HEK293 (cell line): ENCODE results near the gene PLPP1.
"Not testable (repeated sequence)": the region's sequence is repeated elsewhere in the genome, so short reads cannot be mapped to it uniquely, and the experiment has no call there.

ENCODE experiments used
- CTCF ChIA-PET: fragments of 350-600 bp; formaldehyde crosslinking; extraction: SDS; loops from one replicate; lab custom pipeline; 2021; ENCODE audit warnings: antibody characterized with exemption; lab: Yijun Ruan, JAX
- POLR2A ChIA-PET: fragments of 300-600 bp; formaldehyde crosslinking; extraction: SDS; loops from one replicate; lab custom pipeline; 2020; ENCODE audit warnings: antibody characterized with exemption, inconsistent platforms; lab: Yijun Ruan, JAX
- H3K27ac ChIP-seq: fragments of 200-500 bp; sonication (Bioruptor generic); 2 replicates; pipeline ENCODE4 v1.5.1; 2014; ENCODE audit warnings: low read depth, low read length, control low read depth, inconsistent platforms; ENCODE audit errors: extremely low read depth
- H3K36me3 ChIP-seq, 2 experiments: fragments of 200-500 bp in 1 of 2; sonication (Bioruptor generic) in 1 of 2; 1 replicate in 1 of 2; 2 replicates in 1 of 2; pipeline ENCODE4 v1.5.1; 2014 to 2017; ENCODE audit warnings: inconsistent platforms in 2 of 2, low read length in 2 of 2; ENCODE audit not compliant: control insufficient read depth in 2 of 2, insufficient read depth in 1 of 2
- H3K4me1 ChIP-seq: fragments of 200-500 bp; sonication (Bioruptor generic); 2 replicates; pipeline ENCODE4 v1.5.1; 2014; ENCODE audit warnings: mild to moderate bottlenecking, low read length, inconsistent platforms; ENCODE audit not compliant: control insufficient read depth, insufficient read depth
- H3K4me3 ChIP-seq: 2 replicates; pipeline ENCODE4 v1.5.1; 2011; ENCODE audit warnings: low read depth, mild to moderate bottlenecking, control low read depth, low read length, moderate library complexity
- H3K9me3 ChIP-seq: fragments of 200-500 bp; sonication (Bioruptor generic); 2 replicates; pipeline ENCODE4 v1.5.1; 2014; ENCODE audit warnings: low read depth, low read length, inconsistent platforms; ENCODE audit not compliant: control insufficient read depth, insufficient read depth
- GLIS1 ChIP-seq: fragments of 450-650 bp; formaldehyde crosslinking; IDR thresholded peaks from 2 replicates; pipeline ENCODE4 v1.5.1; 2016; ENCODE audit warnings: missing biosample characterization, missing genetic modification characterization
- KLF1 ChIP-seq: fragments of 450-650 bp; formaldehyde crosslinking; IDR thresholded peaks from 2 replicates; pipeline ENCODE4 v1.5.1; 2016; ENCODE audit warnings: missing biosample characterization, missing genetic modification characterization
- KLF10 ChIP-seq: fragments of 450-650 bp; IDR thresholded peaks from 2 replicates; pipeline ENCODE4 v1.5.1; 2018; ENCODE audit warnings: missing biosample characterization, mild to moderate bottlenecking, missing genetic modification characterization
- OSR2 ChIP-seq: fragments of 450-650 bp; formaldehyde crosslinking; IDR thresholded peaks from 2 replicates; pipeline ENCODE4 v1.5.1; 2016; ENCODE audit warnings: missing biosample characterization, missing genetic modification characterization
- SP7 ChIP-seq: fragments of 450-650 bp; formaldehyde crosslinking; IDR thresholded peaks from 2 replicates; pipeline ENCODE4 v1.5.1; 2016; ENCODE audit warnings: missing biosample characterization, missing genetic modification characterization
- ZFP41 ChIP-seq: fragments of 450-650 bp; formaldehyde crosslinking; IDR thresholded peaks from 2 replicates; pipeline ENCODE4 v1.5.1; 2016; ENCODE audit warnings: missing biosample characterization, missing genetic modification characterization, borderline replicate concordance
- ZFP69B ChIP-seq: fragments of 450-650 bp; formaldehyde crosslinking; IDR thresholded peaks from 2 replicates; pipeline ENCODE4 v1.5.1; 2016; ENCODE audit warnings: missing biosample characterization, missing genetic modification characterization
- ZNF19 ChIP-seq: fragments of 450-650 bp; formaldehyde crosslinking; IDR thresholded peaks from 2 replicates; pipeline ENCODE4; 2016; ENCODE audit warnings: missing biosample characterization, missing genetic modification characterization, low read depth
- ZNF266 ChIP-seq: fragments of 450-650 bp; formaldehyde crosslinking; IDR thresholded peaks from 2 replicates; pipeline ENCODE4 v1.5.1; 2016; ENCODE audit warnings: missing biosample characterization, missing genetic modification characterization, low read depth
- ZNF341 ChIP-seq: fragments of 450-650 bp; formaldehyde crosslinking; IDR thresholded peaks from 2 replicates; pipeline ENCODE4; 2016; ENCODE audit warnings: low read depth, missing biosample characterization, missing genetic modification characterization
- ZNF423 ChIP-seq: fragments of 450-650 bp; formaldehyde crosslinking; IDR thresholded peaks from 2 replicates; pipeline ENCODE4 v1.5.1; 2016; ENCODE audit warnings: missing biosample characterization, missing genetic modification characterization
- TF ChIP-seq, protein P1 (sequence below): fragments of 450-650 bp; formaldehyde crosslinking; conservative IDR thresholded peaks from 2 replicates; pipeline ENCODE4 v1.5.1; 2016; ENCODE audit warnings: low read depth, missing biosample characterization, missing genetic modification characterization
- TF ChIP-seq, protein P2 (sequence below): fragments of 450-650 bp; formaldehyde crosslinking; IDR thresholded peaks from 2 replicates; pipeline ENCODE4 v1.5.1; 2016; ENCODE audit warnings: missing biosample characterization, missing genetic modification characterization

PLPP1 gene

GRCh38 chr5:55507574-55507973 is 27.2 kb downstream of the PLPP1 start (continued):
- TF ChIP-seq ZNF19, result no peak

GRCh38 chr5:55505711-55506110 is 29.1 kb downstream of the PLPP1 start:
- CTCF ChIA-PET, result interaction anchor here (0.6 kb wide), 1 partner anchor 46 kb away, joined by 3 read pairs; no protein-coding TSS in a partner anchor
- H3K9me3 ChIP-seq, H3K4me3 ChIP-seq, H3K36me3 ChIP-seq, H3K27ac ChIP-seq: not testable (repeated sequence)
- peaks cover 15% of the 10 kb centered on the region for H3K4me1 ChIP-seq
- POLR2A ChIA-PET, result interaction anchor here (0.6 kb wide), 1 partner anchor 119 kb away, joined by 3 read pairs; no protein-coding TSS in a partner anchor

GRCh38 chr5:55503917-55504316 is 30.8 kb downstream of the PLPP1 start:
- H3K36me3 ChIP-seq, POLR2A ChIA-PET, H3K4me3 ChIP-seq, CTCF ChIA-PET, H3K27ac ChIP-seq, H3K9me3 ChIP-seq: not testable (repeated sequence)
- TF ChIP-seq KLF1, result peak; percentile 97
- peaks cover 11% of the 10 kb centered on the region for H3K4me1 ChIP-seq

DNA sequence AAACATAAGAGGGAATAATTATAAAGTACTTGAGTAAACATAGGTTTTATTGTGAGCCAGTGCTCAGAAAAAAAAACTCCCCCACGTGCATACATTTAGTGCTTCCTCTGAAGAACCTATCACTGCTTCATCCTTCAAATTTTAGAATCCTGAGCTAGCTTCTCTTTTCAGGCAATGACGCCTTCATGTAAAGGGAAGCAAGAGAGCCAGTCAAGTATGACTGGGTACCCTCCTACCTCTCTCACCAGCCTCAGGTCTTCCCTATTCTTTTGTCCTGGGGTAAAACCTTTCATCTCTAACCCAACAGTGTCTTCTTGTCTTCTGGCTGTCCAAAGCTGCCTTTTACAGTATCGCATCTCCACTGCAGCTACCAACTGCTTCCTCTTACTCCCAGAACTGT is 32.0 kb downstream of the PLPP1 start:
- H3K9me3 ChIP-seq, result no peaks in the 10 kb centered on the region
- no peak overlapping the region for H3K4me3 ChIP-seq
- CTCF ChIA-PET, result no interaction called here
- H3K36me3 ChIP-seq, result no peaks in the 10 kb centered on the region
- H3K27ac ChIP-seq, result 0 out of 2 replicates have a peak overlapping the region, but pooled peaks have one; percentile 12
- peaks cover 20% of the 10 kb centered on the region for H3K4me1 ChIP-seq
- TF ChIP-seq, protein P1, sequence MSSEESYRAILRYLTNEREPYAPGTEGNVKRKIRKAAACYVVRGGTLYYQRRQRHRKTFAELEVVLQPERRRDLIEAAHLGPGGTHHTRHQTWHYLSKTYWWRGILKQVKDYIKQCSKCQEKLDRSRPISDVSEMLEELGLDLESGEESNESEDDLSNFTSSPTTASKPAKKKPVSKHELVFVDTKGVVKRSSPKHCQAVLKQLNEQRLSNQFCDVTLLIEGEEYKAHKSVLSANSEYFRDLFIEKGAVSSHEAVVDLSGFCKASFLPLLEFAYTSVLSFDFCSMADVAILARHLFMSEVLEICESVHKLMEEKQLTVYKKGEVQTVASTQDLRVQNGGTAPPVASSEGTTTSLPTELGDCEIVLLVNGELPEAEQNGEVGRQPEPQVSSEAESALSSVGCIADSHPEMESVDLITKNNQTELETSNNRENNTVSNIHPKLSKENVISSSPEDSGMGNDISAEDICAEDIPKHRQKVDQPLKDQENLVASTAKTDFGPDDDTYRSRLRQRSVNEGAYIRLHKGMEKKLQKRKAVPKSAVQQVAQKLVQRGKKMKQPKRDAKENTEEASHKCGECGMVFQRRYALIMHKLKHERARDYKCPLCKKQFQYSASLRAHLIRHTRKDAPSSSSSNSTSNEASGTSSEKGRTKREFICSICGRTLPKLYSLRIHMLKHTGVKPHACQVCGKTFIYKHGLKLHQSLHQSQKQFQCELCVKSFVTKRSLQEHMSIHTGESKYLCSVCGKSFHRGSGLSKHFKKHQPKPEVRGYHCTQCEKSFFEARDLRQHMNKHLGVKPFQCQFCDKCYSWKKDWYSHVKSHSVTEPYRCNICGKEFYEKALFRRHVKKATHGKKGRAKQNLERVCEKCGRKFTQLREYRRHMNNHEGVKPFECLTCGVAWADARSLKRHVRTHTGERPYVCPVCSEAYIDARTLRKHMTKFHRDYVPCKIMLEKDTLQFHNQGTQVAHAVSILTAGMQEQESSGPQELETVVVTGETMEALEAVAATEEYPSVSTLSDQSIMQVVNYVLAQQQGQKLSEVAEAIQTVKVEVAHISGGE, result peak; percentile 45
- TF ChIP-seq ZNF266 (tag by site-specific recombination) (no peak), SP7 (tag by site-specific recombination) (peak; percentile 61), ZFP41 (no peak)
- TF ChIP-seq, all 188 proteins: peak for 2
- POLR2A ChIA-PET, result no interaction called here

- no peaks in the 10 kb centered on the region for H3K36me3 ChIP-seq
Measured at GRCh38 chr5:55498457-55498856, 36.3 kb downstream of the PLPP1 start.

More at GRCh38 chr5:55498457-55498856, 36.3 kb downstream of the PLPP1 start:
- Histone ChIP-seq H3K27ac (no peak overlapping the region), H3K4me3 (no peak overlapping the region), H3K9me3 (no peaks in the 10 kb centered on the region), H3K4me1 (peaks cover 13% of the 10 kb centered on the region)
- POLR2A ChIA-PET, result no interaction called here
- CTCF ChIA-PET, result no interaction called here
- TF ChIP-seq, protein P2, sequence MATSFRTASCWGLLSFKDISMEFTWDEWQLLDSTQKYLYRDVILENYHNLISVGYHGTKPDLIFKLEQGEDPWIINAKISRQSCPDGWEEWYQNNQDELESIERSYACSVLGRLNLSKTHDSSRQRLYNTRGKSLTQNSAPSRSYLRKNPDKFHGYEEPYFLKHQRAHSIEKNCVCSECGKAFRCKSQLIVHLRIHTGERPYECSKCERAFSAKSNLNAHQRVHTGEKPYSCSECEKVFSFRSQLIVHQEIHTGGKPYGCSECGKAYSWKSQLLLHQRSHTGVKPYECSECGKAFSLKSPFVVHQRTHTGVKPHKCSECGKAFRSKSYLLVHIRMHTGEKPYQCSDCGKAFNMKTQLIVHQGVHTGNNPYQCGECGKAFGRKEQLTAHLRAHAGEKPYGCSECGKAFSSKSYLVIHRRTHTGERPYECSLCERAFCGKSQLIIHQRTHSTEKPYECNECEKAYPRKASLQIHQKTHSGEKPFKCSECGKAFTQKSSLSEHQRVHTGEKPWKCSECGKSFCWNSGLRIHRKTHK (tag by site-specific recombination), result no peak
- TF ChIP-seq ZFP69B (no peak), GLIS1 (no peak), KLF10 (tag by site-specific recombination) (no peak), ZNF341 (no peak), ZNF423 (tag by site-specific recombination) (no peak), OSR2 (tag by site-specific recombination) (no peak)
- TF ChIP-seq, protein P1, result no peak
